Ectodermal cell (in vitro differentiated cells): ENCODE measurements around the gene COL9A3. TPM values are rescaled to one million over a fixed set of nuclear protein-coding genes. Genes with fewer than 3 reads are reported as not detected.

Experiments
- H3K27ac ChIP-seq: 2 replicates; pipeline ENCODE4 v1.7.0; 2013; ENCODE audit warnings: mild to moderate bottlenecking, low read depth, low read length; ENCODE audit not compliant: insufficient read depth, poor library complexity, severe bottlenecking
- H3K27me3 ChIP-seq: 2 replicates; pipeline ENCODE4 v1.7.0; 2013; ENCODE audit warnings: mild to moderate bottlenecking, low read length; ENCODE audit not compliant: insufficient read depth, control insufficient read depth, poor library complexity, severe bottlenecking
- H3K36me3 ChIP-seq: one replicate; pipeline ENCODE4 v1.7.0; 2013; ENCODE audit warnings: low read length; ENCODE audit not compliant: control insufficient read depth, insufficient read depth
- H3K4me1 ChIP-seq: one replicate; pipeline ENCODE4 v1.7.0; 2013; ENCODE audit warnings: low read length; ENCODE audit not compliant: control insufficient read depth, insufficient read depth
- H3K4me3 ChIP-seq: 2 replicates; pipeline ENCODE4 v1.7.0; 2013; ENCODE audit warnings: low read depth, low read length, control low read depth; ENCODE audit not compliant: insufficient read depth
- H3K9me3 ChIP-seq: 2 replicates; pipeline ENCODE4 v1.7.0; 2013; ENCODE audit warnings: mild to moderate bottlenecking, low read length, moderate library complexity; ENCODE audit not compliant: control insufficient read depth
- WGBS, 2 experiments: methylation state at CpG; one replicate each; pipeline ENCODE4 v1.1.7; 2013; ENCODE audit warnings: missing lambda C conversion rate in 2 of 2; 5-methylcytosine and 5-hydroxymethylcytosine counted together
- polyA plus RNA-seq, 4 experiments: library from polyadenylated mRNA; stranded (reverse); fragments of 50-300 nt; gene quantifications; one replicate each; pipeline ENCODE4 v1.2.3, GENCODE V29; 2013

COL9A3 gene
- polyA plus RNA-seq (2013, experiment 1 of 4) = 60.6 TPM
- 54.1 TPM for polyA plus RNA-seq (2013, experiment 2 of 4)
- polyA plus RNA-seq (2013, experiment 3 of 4) = 39.6 TPM
- polyA plus RNA-seq (2013, experiment 4 of 4) = 47.9 TPM

DNA sequence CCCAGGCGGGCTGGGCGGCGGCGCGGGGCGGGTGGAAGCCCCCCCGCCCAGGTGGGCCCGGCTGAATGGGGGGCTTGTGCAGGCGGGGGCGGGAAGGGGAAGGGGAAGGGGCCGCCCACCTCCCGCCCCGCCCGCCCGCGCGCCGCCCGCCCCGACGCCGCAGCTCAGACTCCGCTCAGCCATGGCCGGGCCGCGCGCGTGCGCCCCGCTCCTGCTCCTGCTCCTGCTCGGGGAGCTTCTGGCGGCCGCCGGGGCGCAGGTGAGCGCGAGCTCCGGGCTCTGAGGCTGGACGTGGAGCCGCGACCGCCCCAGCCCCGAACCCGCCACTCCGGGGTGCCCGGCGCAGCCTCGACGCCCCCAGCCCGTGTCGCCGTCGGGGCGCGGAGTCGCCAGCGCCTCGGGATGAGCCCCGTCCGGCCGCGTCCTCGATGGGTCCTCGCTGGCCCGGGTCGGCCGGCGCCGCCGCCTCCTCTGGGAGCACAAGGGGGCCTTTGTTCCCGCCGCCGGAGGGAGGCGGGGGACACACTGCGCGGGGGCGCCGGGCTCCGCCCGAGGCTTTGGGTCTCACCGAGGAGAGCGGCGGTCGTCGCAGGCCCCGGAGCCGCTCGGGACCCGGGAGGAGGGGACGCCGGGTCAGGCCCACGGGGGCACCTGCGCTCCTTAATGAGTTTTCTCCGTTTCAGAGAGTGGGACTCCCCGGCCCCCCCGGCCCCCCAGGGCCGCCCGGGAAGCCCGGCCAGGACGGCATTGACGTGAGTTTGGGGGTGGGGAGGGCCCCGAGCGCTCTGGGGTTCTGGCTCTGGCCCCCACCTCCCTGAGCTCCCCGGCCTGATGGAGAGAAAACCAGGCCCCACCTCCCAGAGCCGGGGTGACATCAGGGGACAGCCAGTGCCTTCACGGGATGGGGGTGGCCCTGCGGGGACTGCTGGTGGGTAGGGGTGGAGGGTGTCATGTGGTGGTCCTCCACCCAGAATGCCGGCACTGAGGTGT is at the start of gene COL9A3:
COL9A3 (plus strand) TSS at position 167 of the 990 bp plus-strand sequence; CDS start at position 182, 15 bp downstream.
- Histone ChIP-seq H3K9me3 (no peaks in the 10 kb centered on the region), H3K4me3 (peak within 1 kb of the TSS; percentile 33)
- WGBS, 2 experiments = 8% methylated on average over 108 of the region's 108 CpGs

DNA sequence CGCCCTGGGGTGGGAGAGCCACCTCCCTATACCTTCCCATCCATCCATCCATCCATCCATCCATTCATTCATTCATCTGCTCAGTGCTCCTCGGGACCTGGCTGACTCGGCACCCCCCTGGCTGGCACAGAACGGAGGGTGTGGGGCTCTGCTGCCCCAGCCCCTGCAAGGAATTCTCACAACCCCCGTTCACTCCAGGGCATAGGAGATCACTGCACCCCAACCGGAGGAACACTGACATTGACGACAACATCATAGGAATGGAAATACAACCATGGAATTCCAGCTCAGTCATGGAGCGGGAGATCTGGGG is 48.7 kb upstream of the COL9A3 start:
- no peaks in the 10 kb centered on the region for H3K36me3 ChIP-seq
- WGBS, 2 experiments = 88 to 92% methylated on average over 8 of the region's 8 CpGs
- H3K4me3 ChIP-seq = no peak overlapping the region
- no peaks in the 10 kb centered on the region for H3K9me3 ChIP-seq
- H3K27ac ChIP-seq = peak overlapping the region; percentile 50
- peaks cover 30% of the 10 kb centered on the region for H3K4me1 ChIP-seq
- H3K27me3 ChIP-seq = no peaks in the 10 kb centered on the region

More for the DNA sequence above, at the start of gene COL9A3:
- Histone ChIP-seq H3K27ac (no peak within 1 kb of the TSS), H3K4me1 (peaks cover 27% of the 10 kb centered on the region), H3K36me3 (no peaks in the 10 kb centered on the region), H3K27me3 (peaks cover 28% of the 10 kb centered on the region)

GRCh38 chr20:62768551-62769287 is 48.1 kb upstream of the COL9A3 start:
- WGBS, 2 experiments = 62 to 63% methylated on average over 21 of the region's 21 CpGs
- H3K4me1 ChIP-seq = peaks cover 30% of the 10 kb centered on the region
- H3K27me3 ChIP-seq = no peaks in the 10 kb centered on the region
- no peaks in the 10 kb centered on the region for H3K9me3 ChIP-seq
- peak overlapping the region; percentile 50 for H3K27ac ChIP-seq
- no peak overlapping the region for H3K4me3 ChIP-seq
- H3K36me3 ChIP-seq = no peaks in the 10 kb centered on the region

DNA sequence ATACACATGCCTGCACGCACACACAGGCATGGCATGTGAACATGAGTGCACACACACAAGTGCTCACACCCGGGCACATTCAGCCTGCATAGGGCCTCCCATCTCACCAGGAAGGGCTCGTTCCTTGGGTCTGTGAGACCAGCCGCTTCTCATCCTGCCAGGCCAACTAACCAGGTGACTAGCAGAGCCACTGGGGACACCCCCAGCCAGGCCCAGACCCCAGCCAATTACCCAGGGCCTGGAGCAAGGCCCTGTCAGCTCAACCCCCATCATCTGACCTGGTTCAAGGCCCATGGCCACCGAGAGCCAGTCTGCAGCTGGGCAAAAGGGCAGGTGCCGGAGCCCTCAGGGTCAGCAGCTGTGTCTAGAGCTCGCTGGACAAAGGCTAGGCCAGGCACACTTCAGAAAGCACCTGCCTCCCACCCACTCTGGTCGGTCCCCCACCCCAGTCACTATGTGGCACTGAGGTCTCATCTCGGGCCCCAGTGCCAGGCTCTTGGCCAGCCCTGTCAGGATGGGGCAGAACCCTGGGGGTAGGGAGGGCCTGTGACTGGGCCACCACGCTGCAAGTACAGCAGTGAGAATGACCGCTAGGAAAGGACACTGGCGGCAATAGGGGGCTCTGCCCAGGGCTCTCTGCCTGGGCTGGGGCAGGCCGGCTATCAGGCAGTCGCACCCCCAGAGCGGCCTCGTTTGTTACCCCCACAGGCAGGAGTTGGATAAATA is 47.3 kb upstream of the COL9A3 start:
- Histone ChIP-seq H3K9me3 (no peaks in the 10 kb centered on the region), H3K27me3 (no peaks in the 10 kb centered on the region), H3K4me1 (peaks cover 31% of the 10 kb centered on the region), H3K27ac (no peak overlapping the region), H3K4me3 (no peak overlapping the region), H3K36me3 (no peaks in the 10 kb centered on the region)
- WGBS, 2 experiments = 93% methylated on average over 16 of the region's 16 CpGs

DNA sequence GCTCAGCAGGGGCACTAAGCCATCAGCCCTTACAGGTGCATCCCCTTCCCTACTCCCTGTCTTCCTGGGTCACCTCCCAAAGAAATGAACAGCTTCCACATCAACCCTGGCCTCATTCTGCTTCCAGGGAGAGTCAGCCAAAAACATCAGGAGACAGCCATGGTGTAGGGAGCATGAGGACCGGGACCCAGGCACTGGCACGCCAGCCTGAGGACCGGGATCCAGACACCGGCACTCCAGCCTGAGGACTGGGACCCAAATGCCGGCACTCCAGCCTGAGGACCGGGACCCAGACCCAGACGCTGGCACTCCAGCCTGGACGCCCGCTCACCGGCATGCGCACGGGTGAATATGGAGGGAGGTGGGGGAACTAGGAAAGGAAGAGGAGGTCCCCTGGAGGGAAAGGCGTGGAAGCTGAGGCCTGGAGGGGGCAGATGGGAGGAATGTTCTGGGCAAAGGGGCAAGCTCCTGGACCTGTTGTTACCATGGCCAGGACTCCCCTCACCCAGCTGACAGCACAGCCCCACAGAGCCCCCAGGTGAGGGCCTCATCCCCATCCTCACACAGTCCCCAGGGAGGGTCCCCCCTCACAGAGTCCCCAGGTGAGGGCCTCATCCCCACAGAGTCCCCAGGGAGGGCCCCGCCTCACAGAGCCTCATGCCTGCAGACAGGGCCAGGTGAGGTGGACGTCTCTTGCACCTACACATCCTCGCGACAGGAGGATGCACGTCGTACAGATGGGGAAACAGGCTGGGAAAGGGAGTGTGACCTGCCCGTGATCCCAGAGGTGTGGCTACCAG is 46.5 kb upstream of the COL9A3 start:
- Histone ChIP-seq H3K27me3 (no peaks in the 10 kb centered on the region), H3K4me3 (no peak overlapping the region), H3K9me3 (no peaks in the 10 kb centered on the region), H3K4me1 (peaks cover 30% of the 10 kb centered on the region), H3K27ac (no peak overlapping the region), H3K36me3 (no peaks in the 10 kb centered on the region)
- 93 to 95% methylated on average over 20 of the region's 20 CpGs for WGBS, 2 experiments

DNA sequence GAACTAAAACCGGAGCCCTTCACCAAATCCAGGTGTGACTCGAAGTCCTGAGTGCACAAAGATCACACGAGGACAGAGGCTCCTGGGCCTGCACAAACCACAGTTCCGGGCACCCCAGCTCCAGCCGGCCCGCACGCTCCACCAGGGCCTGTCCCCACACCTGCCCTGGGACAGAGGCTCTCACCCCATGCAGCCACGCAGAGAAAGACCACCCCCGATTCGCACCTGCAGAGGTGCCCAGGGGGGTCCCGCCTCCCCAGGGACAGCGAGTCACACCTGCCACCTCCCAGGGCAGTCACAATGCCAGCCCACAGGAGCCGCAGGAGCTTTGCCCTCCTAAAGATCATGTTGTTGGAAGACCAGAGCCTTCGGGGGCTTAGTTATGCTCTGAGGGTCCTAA is 45.9 kb upstream of the COL9A3 start:
- H3K4me3 ChIP-seq = no peak overlapping the region
- whole genome bisulfite sequencing, 2 experiments = 95% methylated on average over 14 of the region's 14 CpGs
- H3K4me1 ChIP-seq = peaks cover 30% of the 10 kb centered on the region
- no peaks in the 10 kb centered on the region for H3K36me3 ChIP-seq
- H3K27me3 ChIP-seq = no peaks in the 10 kb centered on the region
- no peak overlapping the region for H3K27ac ChIP-seq
- H3K9me3 ChIP-seq = no peaks in the 10 kb centered on the region

DNA sequence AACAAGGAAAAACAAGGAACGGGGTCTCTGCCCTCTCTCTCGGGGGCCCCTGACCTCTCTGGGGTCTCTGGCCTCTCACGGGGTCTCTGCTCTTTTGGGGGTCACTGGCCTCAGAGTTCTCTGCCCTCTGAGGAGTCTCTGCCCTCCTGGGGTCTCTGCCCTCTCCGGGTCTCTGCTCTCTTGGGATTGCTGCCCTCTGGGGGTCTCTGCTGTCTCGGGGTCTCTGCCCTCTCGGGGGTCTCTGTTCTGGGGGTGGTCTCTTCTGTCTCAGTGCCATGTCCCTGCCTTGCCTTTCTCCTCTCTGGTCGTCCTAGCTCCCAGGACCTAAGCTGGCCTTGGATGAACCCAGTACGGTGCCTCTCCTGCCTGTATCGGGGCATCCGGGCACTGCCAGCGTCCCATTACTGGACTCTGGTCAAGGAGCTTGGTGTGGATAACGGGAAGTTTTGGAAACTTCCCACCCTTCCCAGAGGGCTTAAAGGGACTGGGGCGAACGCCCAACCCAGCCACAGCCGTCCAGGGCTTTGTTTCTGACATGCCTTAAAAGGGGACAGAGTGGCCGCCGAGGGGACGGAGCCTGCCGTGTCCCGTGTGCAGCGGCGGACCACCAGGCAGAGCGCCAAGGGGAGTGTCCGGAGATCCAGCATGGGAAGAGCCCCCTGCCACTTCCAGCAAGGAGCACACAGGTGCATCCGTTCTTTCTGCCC is 45.3 kb upstream of the COL9A3 start:
- Histone ChIP-seq H3K36me3 (no peaks in the 10 kb centered on the region), H3K9me3 (no peaks in the 10 kb centered on the region), H3K27ac (no peak overlapping the region), H3K4me3 (no peak overlapping the region), H3K27me3 (no peaks in the 10 kb centered on the region), H3K4me1 (peaks cover 30% of the 10 kb centered on the region)
- WGBS, 2 experiments = 92 to 93% methylated on average over 25 of the region's 25 CpGs

GRCh38 chr20:62772103-62772611 is 44.7 kb upstream of the COL9A3 start:
- no peak overlapping the region for H3K27ac ChIP-seq
- peaks cover 30% of the 10 kb centered on the region for H3K4me1 ChIP-seq
- H3K27me3 ChIP-seq = no peaks in the 10 kb centered on the region
- no peaks in the 10 kb centered on the region for H3K9me3 ChIP-seq
- no peaks in the 10 kb centered on the region for H3K36me3 ChIP-seq
- no peak overlapping the region for H3K4me3 ChIP-seq
- 93 to 95% methylated on average over 23 of the region's 23 CpGs for WGBS, 2 experiments

- no peak overlapping the region for H3K27ac ChIP-seq
- no peaks in the 10 kb centered on the region for H3K27me3 ChIP-seq
- H3K4me1 ChIP-seq = peaks cover 30% of the 10 kb centered on the region
- H3K4me3 ChIP-seq = no peak overlapping the region
- H3K9me3 ChIP-seq = no peaks in the 10 kb centered on the region
- H3K36me3 ChIP-seq = no peaks in the 10 kb centered on the region
- WGBS, 2 experiments = 90 to 91% methylated on average over 11 of the region's 11 CpGs
Measured at GRCh38 chr20:62772619-62772989, 44.2 kb upstream of the COL9A3 start.
